ENCODE measurements around the gene ITIH6. TPM values are rescaled to one million over a fixed set of nuclear protein-coding genes. Genes with fewer than 3 reads are reported as not detected.
"Not testable (repeated sequence)": the region's sequence is repeated elsewhere in the genome, so short reads cannot be mapped to it uniquely, and the experiment has no call there.

ITIH6 gene
- total and polyA plus RNA-seq, 2 donors (not counting 1 experiment from before 2014, with no cell fraction given): not detected

DNA sequence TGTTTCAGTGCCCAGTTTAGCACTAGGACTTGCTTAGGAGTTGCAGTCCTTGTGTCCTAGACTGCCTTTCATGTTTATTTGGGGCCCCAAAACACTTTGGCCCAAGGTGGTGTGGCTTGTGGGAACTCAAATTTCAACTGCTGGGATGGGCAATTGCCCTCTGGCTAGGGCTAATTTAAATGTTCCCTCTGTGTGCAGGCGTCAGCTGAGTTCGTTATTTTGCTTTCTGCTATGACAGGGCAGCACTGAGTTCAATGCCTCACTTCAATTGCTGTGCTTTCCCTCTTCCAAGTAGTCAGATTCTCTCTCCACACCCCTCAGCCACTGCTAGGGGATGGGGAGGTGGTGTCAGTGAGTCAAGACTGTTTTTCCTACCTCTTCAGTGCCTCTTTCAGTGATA lies 51.1 kb downstream of the ITIH6 start:
- Histone ChIP-seq H3K27ac (ENCODE audit: low read length in 2 of 2) (no peak overlapping the region), H3K36me3 (replicated peaks in 1 of 2; ENCODE audit: control extremely low read depth in 1 of 2, control insufficient read depth in 1 of 2, extremely low read depth in 1 of 2, insufficient read depth in 2 of 2, low read length in 1 of 2) (no peaks in the 10 kb centered on the region), H3K4me2 (replicated peaks; ENCODE audit: low read depth, low read length, poor library complexity, severe bottlenecking) (no peak overlapping the region), H3K9me3 (ENCODE audit: control extremely low read depth in 1 of 3, control insufficient read depth in 2 of 3, insufficient read depth in 1 of 3, low read length in 2 of 3) (no peaks in the 10 kb centered on the region), H3K9ac (ENCODE audit: low read length) (no peak overlapping the region), H3K27me3 (replicated peaks in 1 of 4; ENCODE audit: control extremely low read depth in 1 of 4, control insufficient read depth in 3 of 4, insufficient read depth in 4 of 4, low read length in 3 of 4) (no peaks in the 10 kb centered on the region), H4K20me1 (ENCODE audit: control insufficient read depth, insufficient read depth, low read length, poor library complexity, severe bottlenecking) (no peaks in the 10 kb centered on the region), H2AFZ (ENCODE audit: insufficient read depth, low read depth, low read length, poor library complexity, severe bottlenecking) (no peak overlapping the region), H3K79me2 (ENCODE audit: control insufficient read depth, insufficient read depth, low read length) (no peaks in the 10 kb centered on the region), H3K4me1 (ENCODE audit: control insufficient read depth in 2 of 2, insufficient read depth in 2 of 2, low read length in 2 of 2) (no peaks in the 10 kb centered on the region), H3K4me3 (ENCODE audit: control extremely low read depth in 1 of 5, extremely low read depth in 1 of 5, insufficient read depth in 1 of 5, low read depth in 2 of 5, low read length in 4 of 5) (no peak overlapping the region)
- ATAC-seq (ENCODE audit: low read depth) (no peak), DNase-seq (no peak)
- no CpG with 5 or more reads among the region's 2 CpGs for WGBS (ENCODE audit: insufficient coverage)
- intact Hi-C loops (cut with micrococcal nuclease): no loop called here
- no peaks in the 10 kb centered on the region for H3K4me1 Mint-ChIP-seq
- ChIA-PET POLR2A (no interaction called here), CTCF (no interaction called here)
- peaks cover 4% of the 10 kb centered on the region for H3K27me3 Mint-ChIP-seq
- no peak overlapping the region for H3K4me3 Mint-ChIP-seq
- TF ChIP-seq, protein P1, sequence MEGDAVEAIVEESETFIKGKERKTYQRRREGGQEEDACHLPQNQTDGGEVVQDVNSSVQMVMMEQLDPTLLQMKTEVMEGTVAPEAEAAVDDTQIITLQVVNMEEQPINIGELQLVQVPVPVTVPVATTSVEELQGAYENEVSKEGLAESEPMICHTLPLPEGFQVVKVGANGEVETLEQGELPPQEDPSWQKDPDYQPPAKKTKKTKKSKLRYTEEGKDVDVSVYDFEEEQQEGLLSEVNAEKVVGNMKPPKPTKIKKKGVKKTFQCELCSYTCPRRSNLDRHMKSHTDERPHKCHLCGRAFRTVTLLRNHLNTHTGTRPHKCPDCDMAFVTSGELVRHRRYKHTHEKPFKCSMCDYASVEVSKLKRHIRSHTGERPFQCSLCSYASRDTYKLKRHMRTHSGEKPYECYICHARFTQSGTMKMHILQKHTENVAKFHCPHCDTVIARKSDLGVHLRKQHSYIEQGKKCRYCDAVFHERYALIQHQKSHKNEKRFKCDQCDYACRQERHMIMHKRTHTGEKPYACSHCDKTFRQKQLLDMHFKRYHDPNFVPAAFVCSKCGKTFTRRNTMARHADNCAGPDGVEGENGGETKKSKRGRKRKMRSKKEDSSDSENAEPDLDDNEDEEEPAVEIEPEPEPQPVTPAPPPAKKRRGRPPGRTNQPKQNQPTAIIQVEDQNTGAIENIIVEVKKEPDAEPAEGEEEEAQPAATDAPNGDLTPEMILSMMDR (IDR thresholded peaks at IDR 0.05): no peak
- TF ChIP-seq EZH2 (IDR thresholded peaks at IDR 0.05; ENCODE audit: borderline replicate concordance, insufficient read depth, low read depth, low read length, poor library complexity, severe bottlenecking): no peak
- no peak overlapping the region for H3K27ac Mint-ChIP-seq
- H3K9me3 Mint-ChIP-seq (ENCODE audit: insufficient read depth): no peaks in the 10 kb centered on the region

DNA sequence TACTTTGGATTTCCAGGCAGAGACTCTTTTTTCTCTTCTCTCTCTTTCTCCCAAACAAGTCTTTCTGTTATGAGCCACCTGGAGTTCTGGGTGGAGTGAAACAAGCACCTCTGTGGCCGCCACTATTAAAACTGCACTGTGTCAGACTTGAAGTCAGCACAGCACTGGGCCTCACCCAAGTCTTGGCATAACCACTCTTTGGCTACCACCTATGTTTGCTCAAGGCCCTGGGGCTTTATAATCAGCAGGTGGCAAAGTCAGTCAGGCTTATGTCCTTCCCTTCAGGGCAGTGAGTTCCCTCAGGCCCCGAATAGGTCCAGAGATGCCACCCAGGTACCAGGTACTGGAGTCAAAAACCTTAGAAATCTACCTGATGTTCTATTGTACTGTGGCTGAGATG lies 52.4 kb downstream of the ITIH6 start:
- Mint-ChIP-seq H3K9me3 (ENCODE audit: insufficient read depth) (no peaks in the 10 kb centered on the region), H3K27me3 (peaks cover 4% of the 10 kb centered on the region), H3K4me1 (no peaks in the 10 kb centered on the region), H3K4me3 (no peak overlapping the region), H3K27ac (no peak overlapping the region)
- H4K20me1 ChIP-seq (ENCODE audit: control insufficient read depth, insufficient read depth, low read length, poor library complexity, severe bottlenecking): no peaks in the 10 kb centered on the region
- H2AFZ ChIP-seq (ENCODE audit: insufficient read depth, low read depth, low read length, poor library complexity, severe bottlenecking): no peak overlapping the region
- no peaks in the 10 kb centered on the region for H3K36me3 ChIP-seq (replicated peaks in 1 of 2; ENCODE audit: control extremely low read depth in 1 of 2, control insufficient read depth in 1 of 2, extremely low read depth in 1 of 2, insufficient read depth in 2 of 2, low read length in 1 of 2)
- intact Hi-C loops (cut with micrococcal nuclease): no loop called here
- no peak for TF ChIP-seq EZH2 (IDR thresholded peaks at IDR 0.05; ENCODE audit: borderline replicate concordance, insufficient read depth, low read depth, low read length, poor library complexity, severe bottlenecking)
- TF ChIP-seq, protein P1 (IDR thresholded peaks at IDR 0.05): no peak
- no peaks in the 10 kb centered on the region for H3K9me3 ChIP-seq (ENCODE audit: control extremely low read depth in 1 of 3, control insufficient read depth in 2 of 3, insufficient read depth in 1 of 3, low read length in 2 of 3)
- H3K9ac ChIP-seq (ENCODE audit: low read length): no peak overlapping the region
- ATAC-seq (ENCODE audit: low read depth): no peak
- CTCF ChIA-PET: no interaction called here
- H3K4me1 ChIP-seq (ENCODE audit: control insufficient read depth in 2 of 2, insufficient read depth in 2 of 2, low read length in 2 of 2): no peaks in the 10 kb centered on the region
- 100% methylated on average over 1 of the region's 2 CpGs for WGBS (ENCODE audit: insufficient coverage)
- no peak overlapping the region for H3K27ac ChIP-seq (ENCODE audit: low read length in 2 of 2)
- no peak overlapping the region for H3K4me2 ChIP-seq (replicated peaks; ENCODE audit: low read depth, low read length, poor library complexity, severe bottlenecking)
- no peak for DNase-seq
- POLR2A ChIA-PET: no interaction called here
- no peak overlapping the region for H3K4me3 ChIP-seq (ENCODE audit: control extremely low read depth in 1 of 5, extremely low read depth in 1 of 5, insufficient read depth in 1 of 5, low read depth in 2 of 5, low read length in 4 of 5)
- H3K79me2 ChIP-seq (ENCODE audit: control insufficient read depth, insufficient read depth, low read length): no peaks in the 10 kb centered on the region
- H3K27me3 ChIP-seq (replicated peaks in 1 of 4; ENCODE audit: control extremely low read depth in 1 of 4, control insufficient read depth in 3 of 4, insufficient read depth in 4 of 4, low read length in 3 of 4): no peaks in the 10 kb centered on the region

DNA sequence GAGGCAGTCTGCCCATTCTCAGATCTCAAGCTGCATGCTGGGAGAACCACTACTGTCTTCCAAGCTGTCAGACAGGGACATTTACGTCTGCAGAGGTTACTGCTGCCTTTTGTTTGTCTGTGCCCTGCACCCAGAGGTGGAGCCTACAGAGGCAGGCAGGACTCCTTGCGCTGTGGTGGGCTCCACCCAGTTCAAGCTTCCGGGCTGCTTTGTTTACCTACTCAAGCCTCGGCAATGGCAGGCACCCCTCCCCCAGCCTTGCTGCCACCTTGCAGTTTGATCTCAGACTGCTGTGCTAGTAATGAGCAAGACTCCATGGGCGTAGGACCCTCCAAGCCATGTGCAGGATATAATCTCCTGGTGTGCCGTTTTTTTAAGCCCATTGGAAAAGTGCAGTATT lies 59.5 kb downstream of the ITIH6 start:
- ATAC-seq (ENCODE audit: low read depth); CTCF ChIA-PET; H3K4me1 Mint-ChIP-seq; H3K9ac ChIP-seq (ENCODE audit: low read length); H3K27ac ChIP-seq (ENCODE audit: low read length in 2 of 2); H3K9me3 ChIP-seq (ENCODE audit: control extremely low read depth in 1 of 3, control insufficient read depth in 2 of 3, insufficient read depth in 1 of 3, low read length in 2 of 3); DNase-seq; H3K9me3 Mint-ChIP-seq (ENCODE audit: insufficient read depth); intact Hi-C loops (cut with micrococcal nuclease); H3K27ac Mint-ChIP-seq; H2AFZ ChIP-seq (ENCODE audit: insufficient read depth, low read depth, low read length, poor library complexity, severe bottlenecking); H3K79me2 ChIP-seq (ENCODE audit: control insufficient read depth, insufficient read depth, low read length); H3K4me1 ChIP-seq (ENCODE audit: control insufficient read depth in 2 of 2, insufficient read depth in 2 of 2, low read length in 2 of 2); H3K4me3 Mint-ChIP-seq; H4K20me1 ChIP-seq (ENCODE audit: control insufficient read depth, insufficient read depth, low read length, poor library complexity, severe bottlenecking); H3K27me3 Mint-ChIP-seq; H3K36me3 ChIP-seq (replicated peaks in 1 of 2; ENCODE audit: control extremely low read depth in 1 of 2, control insufficient read depth in 1 of 2, extremely low read depth in 1 of 2, insufficient read depth in 2 of 2, low read length in 1 of 2); POLR2A ChIA-PET; H3K27me3 ChIP-seq (replicated peaks in 1 of 4; ENCODE audit: control extremely low read depth in 1 of 4, control insufficient read depth in 3 of 4, insufficient read depth in 4 of 4, low read length in 3 of 4); H3K4me2 ChIP-seq (replicated peaks; ENCODE audit: low read depth, low read length, poor library complexity, severe bottlenecking); H3K4me3 ChIP-seq (ENCODE audit: control extremely low read depth in 1 of 5, extremely low read depth in 1 of 5, insufficient read depth in 1 of 5, low read depth in 2 of 5, low read length in 4 of 5): not testable (repeated sequence)
- WGBS (ENCODE audit: insufficient coverage): 88% methylated on average over 3 of the region's 6 CpGs

Measured in B cell (primary cell).